Glomerular endothelial cell (primary cell): ENCODE measurements around the gene RASL10A. TPM values are rescaled to one million over a fixed set of nuclear protein-coding genes. Genes with fewer than 3 reads are reported as not detected.
A peak's percentile ranks its signal among the peaks of the same experiment; 100 is the strongest.

Experiments
- DNase-seq: peaks from one replicate; pipeline ENCODE4 v3.0.0-alpha.2; 2011; ENCODE audit warnings: low read depth, low spot score; ENCODE audit errors: extremely low read depth
- total RNA-seq: library from RNA; depleted of rRNA; stranded (reverse); fragments of >200 nt; gene quantifications from 2 replicates; pipeline ENCODE4 v1.2.3, GENCODE V29; 2015

Gene RASL10A
- total RNA-seq, 1 donor from 2014 or later = 0.93 TPM

GRCh38 chr22:29270475-29271271 lies 44.8 kb downstream of the RASL10A start:
- DNase-seq = no peak

GRCh38 chr22:29269731-29270474 lies 45.6 kb downstream of the RASL10A start:
- DNase-seq = no peak

GRCh38 chr22:29269230-29269604 lies 46.3 kb downstream of the RASL10A start:
- DNase-seq = no peak

- no peak for DNase-seq
Observed at GRCh38 chr22:29268511-29269229, 46.8 kb downstream of the RASL10A start.

- peak; percentile 86 for DNase-seq
Observed at GRCh38 chr22:29267858-29268510, 47.5 kb downstream of the RASL10A start, which contains the start of the genes EWSR1 and RHBDD3. TSS of gene EWSR1 (plus strand) at chr22:29268268. CDS start at chr22:29268337, 69 bp downstream. TSS of gene RHBDD3 (minus strand) at chr22:29267981. CDS start at chr22:29265626, 2,355 bp downstream.

GRCh38 chr22:29267462-29267857 lies 48.0 kb downstream of the RASL10A start:
- DNase-seq = no peak

- DNase-seq = no peak
Observed at GRCh38 chr22:29266564-29267461, 48.7 kb downstream of the RASL10A start.

GRCh38 chr22:29265929-29266328 lies 49.6 kb downstream of the RASL10A start:
- no peak for DNase-seq

- no peak for DNase-seq
Observed at GRCh38 chr22:29265305-29265704, 50.2 kb downstream of the RASL10A start.

- DNase-seq = no peak
Observed at GRCh38 chr22:29263791-29264276, 51.7 kb downstream of the RASL10A start.

Other genes with a start within 250 kb of the RASL10A start
- 0.68 and 2.3 TPM in 2 replicates for gene KREMEN1, start 242.7 kb downstream of the RASL10A start, total RNA-seq
- 2.3 and 12.0 TPM in 2 replicates for gene EMID1, start 109.8 kb downstream of the RASL10A start, total RNA-seq
- 43.1 and 45.6 TPM in 2 replicates for gene RHBDD3, start 47.7 kb downstream of the RASL10A start, total RNA-seq
- 209 and 216 TPM in 2 replicates for gene EWSR1, start 47.4 kb downstream of the RASL10A start, total RNA-seq
- gene GAS2L1, start 9.0 kb downstream of the RASL10A start, total RNA-seq = 43.1 and 47.0 TPM in 2 replicates
- 110 and 140 TPM in 2 replicates for gene AP1B1, start 72.9 kb upstream of the RASL10A start, total RNA-seq
- gene RFPL1, start 122.9 kb upstream of the RASL10A start, total RNA-seq = not detected in 2 replicates
- gene NEFH, start 164.5 kb upstream of the RASL10A start, total RNA-seq = 1.8 and 2.2 TPM in 2 replicates
- 41.0 and 50.9 TPM in 2 replicates for gene THOC5, start 238.1 kb upstream of the RASL10A start, total RNA-seq